Transverse colon (tissue), 4 donors: ENCODE data around the gene FHAD1. TPM values are rescaled to one million over a fixed set of nuclear protein-coding genes. Genes with fewer than 3 reads are reported as not detected.
A peak's percentile ranks its signal among the peaks of the same experiment; 100 is the strongest.

Experiments
- DNase-seq: peaks from one replicate; pipeline ENCODE4 v3.0.0-alpha.2; 2019
- H3K27ac ChIP-seq, 4 donors: fragments of 200-600 bp; sonication (generic); 2 replicates each; pipeline ENCODE4 v1.5.1; 2016 to 2018; ENCODE audit warnings: inconsistent platforms in 4 of 4
- H3K27me3 ChIP-seq: fragments of 200-600 bp; sonication (generic); 2 replicates; pipeline ENCODE4 v1.5.1; 2017; ENCODE audit warnings: inconsistent platforms
- H3K36me3 ChIP-seq, 4 donors: fragments of 200-600 bp; sonication (generic); 2 replicates each; pipeline ENCODE4 v1.5.1; 2017 to 2019; ENCODE audit warnings: inconsistent platforms in 4 of 4
- H3K4me1 ChIP-seq, 4 donors: fragments of 200-600 bp; sonication (generic); 2 replicates each; pipeline ENCODE4 v1.5.1; 2017 to 2020; ENCODE audit warnings: inconsistent platforms in 4 of 4
- H3K4me3 ChIP-seq, 4 donors: fragments of 200-600 bp; sonication (generic); 1 replicate in 1 of 4; 2 replicates in 3 of 4; pipeline versions ENCODE4 v1.5.1 to v1.6.1; 2017 to 2019; ENCODE audit warnings: inconsistent platforms in 4 of 4
- H3K9me3 ChIP-seq, 2 donors: fragments of 200-600 bp; sonication (generic); 2 replicates each; pipeline ENCODE4 v1.5.1; 2017 to 2019; ENCODE audit warnings: inconsistent platforms in 2 of 2
- EP300 ChIP-seq: sonication (generic); formaldehyde crosslinking; IDR thresholded peaks from one replicate; pipeline ENCODE4 v1.6.1; 2017; ENCODE audit warnings: antibody characterized with exemption, low read depth
- POLR2A ChIP-seq: fragments of 450-650 bp; IDR thresholded peaks from one replicate; pipeline ENCODE4 v1.6.1; 2016; ENCODE audit warnings: antibody characterized with exemption, mild to moderate bottlenecking, moderate library complexity
- POLR2AphosphoS5 ChIP-seq, 3 donors: sonication (generic); formaldehyde crosslinking; IDR thresholded peaks; one replicate each; pipeline ENCODE4 v1.6.1; 2016; ENCODE audit warnings: antibody characterized with exemption in 3 of 3
- WGBS, 2 donors: methylation state at CpG; one replicate each; pipeline ENCODE4 v1.1.5; 2018; ENCODE audit warnings: low coverage in 1 of 2; 5-methylcytosine and 5-hydroxymethylcytosine counted together
- in situ Hi-C, 4 donors: fragments of 200-750 bp; cut with MboI; loops; one replicate each; pipeline versions ENCODE4 v1.15.0 to v1.15.1; 2017; ENCODE audit warnings: low sequenced_read_pairs in 3 of 4, low pct_ligation_motif_present in 1 of 4, low pct_unique_long_range_greater_than_20kb in 1 of 4
- intact Hi-C: fragments of 100-400 bp; cut with DNase I; formaldehyde crosslinking; loops from one replicate; pipeline ENCODE4 v1.15.1; 2023; ENCODE audit warnings: low total_unique reads
- total RNA-seq, 4 donors: library from RNA; depleted of rRNA; stranded (reverse); fragments of >200 nt; gene quantifications; one replicate each; pipeline ENCODE4 v1.1.0, GENCODE V29; 2016
- TF ChIP-seq, protein P1 (sequence below), 5 experiments: fragments of 200-600 bp in 3 of 5; fragments of 450-650 bp in 2 of 5; sonication (generic) in 3 of 5; IDR thresholded peaks; 1 replicate in 2 of 5; 2 replicates in 3 of 5; pipeline ENCODE4 v1.5.1; 2016 to 2017; ENCODE audit warnings: antibody characterized with exemption in 5 of 5, inconsistent platforms in 3 of 5, mild to moderate bottlenecking in 2 of 5, moderate library complexity in 1 of 5

Gene FHAD1
- total RNA-seq, 4 donors from 2014 or later, result 0.75 to 0.82 TPM; not detected in 2

DNA sequence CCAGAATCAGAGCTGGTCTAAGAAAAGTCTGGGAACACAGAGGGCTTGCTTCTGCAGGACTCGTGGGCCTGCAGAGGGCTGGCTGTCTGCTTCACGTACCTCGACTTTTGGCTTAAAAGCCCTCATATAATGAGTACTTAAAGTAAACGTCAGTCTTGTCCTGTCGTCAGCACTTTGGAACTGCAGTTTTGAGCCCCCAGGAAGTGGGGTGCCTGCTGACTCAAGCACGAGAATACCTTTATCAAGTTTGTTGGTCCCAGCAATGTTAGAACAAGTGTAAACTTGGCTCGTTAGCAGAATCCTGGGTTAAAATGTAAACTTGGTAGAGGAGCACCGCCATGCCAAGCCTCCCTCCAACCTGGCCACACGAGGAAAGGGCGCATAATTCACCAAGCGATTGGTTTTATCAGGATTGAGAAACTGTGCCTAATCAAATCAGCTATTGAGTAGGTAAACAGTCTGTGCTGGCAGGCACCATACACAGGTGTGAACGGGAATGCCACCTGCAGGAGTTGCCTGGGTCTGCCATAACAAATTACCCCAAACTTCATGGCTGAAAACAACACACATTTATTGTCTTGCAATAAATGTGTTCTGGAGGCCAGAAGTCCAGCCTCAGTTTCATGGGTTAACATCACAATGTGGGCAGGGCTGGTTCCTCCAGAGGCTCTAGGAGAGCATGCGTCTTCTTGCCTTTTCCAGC is 45.0 kb upstream of the FHAD1 start:
- intact Hi-C loops, result no loop called here
- Histone ChIP-seq H3K27ac (peak overlapping the region; percentile 85 to 90 (median 88)), H3K36me3 (no peaks in the 10 kb centered on the region), H3K4me3 (no peak overlapping the region), H3K4me1 (peaks cover 29 to 70% (median 47%) of the 10 kb centered on the region in 4 donors), H3K27me3 (no peaks in the 10 kb centered on the region), H3K9me3 (no peaks in the 10 kb centered on the region)
- DNase-seq, result peak; percentile 76
- TF ChIP-seq POLR2A (no peak), POLR2AphosphoS5 (IDR thresholded peaks at IDR 0.05) (peak in 1 of 3 donors; percentile 11), EP300 (no peak)
- TF ChIP-seq, protein P1, sequence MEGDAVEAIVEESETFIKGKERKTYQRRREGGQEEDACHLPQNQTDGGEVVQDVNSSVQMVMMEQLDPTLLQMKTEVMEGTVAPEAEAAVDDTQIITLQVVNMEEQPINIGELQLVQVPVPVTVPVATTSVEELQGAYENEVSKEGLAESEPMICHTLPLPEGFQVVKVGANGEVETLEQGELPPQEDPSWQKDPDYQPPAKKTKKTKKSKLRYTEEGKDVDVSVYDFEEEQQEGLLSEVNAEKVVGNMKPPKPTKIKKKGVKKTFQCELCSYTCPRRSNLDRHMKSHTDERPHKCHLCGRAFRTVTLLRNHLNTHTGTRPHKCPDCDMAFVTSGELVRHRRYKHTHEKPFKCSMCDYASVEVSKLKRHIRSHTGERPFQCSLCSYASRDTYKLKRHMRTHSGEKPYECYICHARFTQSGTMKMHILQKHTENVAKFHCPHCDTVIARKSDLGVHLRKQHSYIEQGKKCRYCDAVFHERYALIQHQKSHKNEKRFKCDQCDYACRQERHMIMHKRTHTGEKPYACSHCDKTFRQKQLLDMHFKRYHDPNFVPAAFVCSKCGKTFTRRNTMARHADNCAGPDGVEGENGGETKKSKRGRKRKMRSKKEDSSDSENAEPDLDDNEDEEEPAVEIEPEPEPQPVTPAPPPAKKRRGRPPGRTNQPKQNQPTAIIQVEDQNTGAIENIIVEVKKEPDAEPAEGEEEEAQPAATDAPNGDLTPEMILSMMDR (IDR thresholded peaks at IDR 0.05), result peak in 2 of 5 experiments; percentile 35 to 38
- in situ Hi-C loops, result no loop called here
- WGBS, 2 donors, result 38 to 48% methylated on average over 1 to 13 of the region's 13 CpGs

DNA sequence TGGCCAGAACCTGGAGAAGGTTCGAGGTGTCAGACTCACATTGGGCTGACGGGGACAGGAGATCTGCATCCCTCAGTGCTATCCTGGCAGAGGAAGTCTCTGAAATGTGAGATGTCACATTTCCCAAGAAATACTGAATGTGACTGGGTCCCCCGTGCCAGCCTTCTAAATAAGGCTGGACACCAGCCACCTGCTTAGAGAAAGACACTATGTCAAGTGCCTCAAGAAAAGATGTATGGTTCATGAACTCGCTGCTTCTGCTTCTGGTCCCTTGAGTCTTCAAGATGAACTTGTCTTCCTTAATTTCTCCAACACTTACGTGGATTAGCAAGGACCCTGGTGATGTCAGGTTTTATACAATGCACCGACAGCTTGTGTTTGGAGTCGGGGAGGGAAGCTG is 42.1 kb upstream of the FHAD1 start:
- Histone ChIP-seq H3K36me3 (no peaks in the 10 kb centered on the region), H3K4me3 (no peak overlapping the region), H3K27ac (peak overlapping the region in 2 of 4 donors; percentile 10 to 39), H3K27me3 (no peaks in the 10 kb centered on the region), H3K4me1 (peaks cover 29 to 43% (median 34%) of the 10 kb centered on the region in 4 donors), H3K9me3 (no peaks in the 10 kb centered on the region)
- TF ChIP-seq POLR2AphosphoS5 (IDR thresholded peaks at IDR 0.05) (no peak), EP300 (no peak), POLR2A (no peak)
- TF ChIP-seq, protein P1 (IDR thresholded peaks at IDR 0.05), result no peak
- intact Hi-C loops, result no loop called here
- no peak for DNase-seq
- WGBS, 2 donors, result 60 to 88% methylated on average over 1 to 7 of the region's 7 CpGs
- in situ Hi-C loops, result no loop called here

DNA sequence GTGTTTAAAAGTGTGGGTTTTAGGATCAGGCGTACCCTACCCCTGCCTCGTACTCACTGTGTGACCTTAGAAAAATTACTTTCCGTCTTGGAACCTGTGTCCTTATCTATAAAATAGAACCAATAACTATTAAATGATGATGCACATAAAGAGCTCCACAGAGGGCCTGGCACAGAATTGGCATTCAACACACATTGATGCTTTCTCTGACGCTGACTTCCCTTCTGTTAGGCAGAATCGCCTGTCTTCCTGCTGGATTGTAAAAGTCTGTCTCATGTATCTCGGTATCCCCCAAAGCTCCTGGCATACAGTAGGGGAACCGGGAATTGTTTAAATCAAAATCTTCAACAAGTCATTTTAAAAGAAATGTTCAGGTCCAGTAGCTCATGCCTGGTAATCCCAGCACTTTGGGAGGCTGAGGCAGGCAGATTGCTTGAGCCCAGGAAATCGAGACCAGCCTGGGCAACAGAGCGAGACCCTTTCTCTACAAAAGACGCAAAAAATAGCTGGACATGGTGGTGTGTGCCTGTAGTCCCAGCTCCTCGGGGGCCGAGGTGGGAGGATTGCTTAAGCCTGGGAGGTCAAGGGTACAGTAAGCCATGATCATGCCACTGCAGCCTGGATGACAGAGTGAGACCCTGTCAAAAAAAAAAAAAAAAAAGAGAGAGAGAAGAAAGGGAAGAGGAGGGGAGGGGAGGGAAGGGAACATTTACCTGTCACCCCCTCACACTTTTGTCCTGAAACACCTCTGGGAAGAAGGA is 41.3 kb upstream of the FHAD1 start:
- no peaks in the 10 kb centered on the region for H3K36me3 ChIP-seq
- H3K4me3 ChIP-seq, result no peak overlapping the region
- DNase-seq, result no peak
- in situ Hi-C loops, result no loop called here
- intact Hi-C loops, result no loop called here
- no peaks in the 10 kb centered on the region for H3K27me3 ChIP-seq
- WGBS, 2 donors, result 65 to 82% methylated on average over 5 to 12 of the region's 12 CpGs
- no peaks in the 10 kb centered on the region for H3K9me3 ChIP-seq
- peaks cover 23 to 34% (median 27%) of the 10 kb centered on the region in 4 donors for H3K4me1 ChIP-seq
- peak overlapping the region in 2 of 4 donors; percentile 28 to 39 for H3K27ac ChIP-seq
- TF ChIP-seq POLR2A (no peak), POLR2AphosphoS5 (IDR thresholded peaks at IDR 0.05) (no peak), EP300 (no peak)
- TF ChIP-seq, protein P1 (IDR thresholded peaks at IDR 0.05), result no peak

- Histone ChIP-seq H3K9me3 (no peaks in the 10 kb centered on the region), H3K4me3 (no peak overlapping the region), H3K4me1 (peaks cover 15 to 27% (median 20%) of the 10 kb centered on the region in 4 donors), H3K27ac (peak overlapping the region in 3 of 4 donors; percentile 4 to 39 (median 28)), H3K27me3 (no peaks in the 10 kb centered on the region), H3K36me3 (no peaks in the 10 kb centered on the region)
- no peak for DNase-seq
- 77% methylated on average over 8 of the region's 8 CpGs; no CpG with 5 or more reads in 1 of the 2 donors for WGBS, 2 donors
- in situ Hi-C loops (no loop called here), intact Hi-C loops (no loop called here)
- TF ChIP-seq POLR2A (no peak), POLR2AphosphoS5 (IDR thresholded peaks at IDR 0.05) (no peak), EP300 (no peak)
- TF ChIP-seq, protein P1 (IDR thresholded peaks at IDR 0.05), result no peak
Observed at GRCh38 chr1:15206418-15207030, 40.5 kb upstream of the FHAD1 start.
